ENCODE measurements around the gene SETBP1. TPM values are rescaled to one million over a fixed set of nuclear protein-coding genes. Genes with fewer than 3 reads are reported as not detected.

The SETBP1 gene
- total RNA-seq, 2 donors from 2014 or later: 59.5 to 76.9 TPM

DNA sequence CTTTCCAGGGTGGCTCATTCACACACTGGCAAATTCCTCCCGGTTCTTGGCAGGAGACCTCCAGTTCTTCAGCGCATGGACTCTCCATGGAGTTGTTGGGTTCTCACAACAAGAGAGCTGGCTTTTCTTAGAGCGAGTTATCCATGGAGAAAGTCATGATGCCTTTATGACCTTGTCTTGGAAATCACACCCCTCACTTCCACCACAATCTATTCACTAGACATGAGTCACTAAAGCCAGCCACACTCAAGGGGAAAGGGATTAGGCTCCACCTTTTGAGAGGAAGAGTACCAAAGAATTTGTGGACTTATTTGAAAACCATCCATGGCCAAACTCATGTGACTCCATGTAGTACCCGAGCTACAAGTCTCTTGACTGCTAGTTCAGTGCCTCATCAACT lies 160.5 kb downstream of the SETBP1 start:
- intact Hi-C loops (cut with DNase I): no loop called here
- no peak for DNase-seq (ENCODE audit: low spot score)

GRCh38 chr18:44841752-44842587 lies 161.3 kb downstream of the SETBP1 start:
- intact Hi-C loops (cut with DNase I): no loop called here
- DNase-seq (ENCODE audit: low spot score): no peak

DNA sequence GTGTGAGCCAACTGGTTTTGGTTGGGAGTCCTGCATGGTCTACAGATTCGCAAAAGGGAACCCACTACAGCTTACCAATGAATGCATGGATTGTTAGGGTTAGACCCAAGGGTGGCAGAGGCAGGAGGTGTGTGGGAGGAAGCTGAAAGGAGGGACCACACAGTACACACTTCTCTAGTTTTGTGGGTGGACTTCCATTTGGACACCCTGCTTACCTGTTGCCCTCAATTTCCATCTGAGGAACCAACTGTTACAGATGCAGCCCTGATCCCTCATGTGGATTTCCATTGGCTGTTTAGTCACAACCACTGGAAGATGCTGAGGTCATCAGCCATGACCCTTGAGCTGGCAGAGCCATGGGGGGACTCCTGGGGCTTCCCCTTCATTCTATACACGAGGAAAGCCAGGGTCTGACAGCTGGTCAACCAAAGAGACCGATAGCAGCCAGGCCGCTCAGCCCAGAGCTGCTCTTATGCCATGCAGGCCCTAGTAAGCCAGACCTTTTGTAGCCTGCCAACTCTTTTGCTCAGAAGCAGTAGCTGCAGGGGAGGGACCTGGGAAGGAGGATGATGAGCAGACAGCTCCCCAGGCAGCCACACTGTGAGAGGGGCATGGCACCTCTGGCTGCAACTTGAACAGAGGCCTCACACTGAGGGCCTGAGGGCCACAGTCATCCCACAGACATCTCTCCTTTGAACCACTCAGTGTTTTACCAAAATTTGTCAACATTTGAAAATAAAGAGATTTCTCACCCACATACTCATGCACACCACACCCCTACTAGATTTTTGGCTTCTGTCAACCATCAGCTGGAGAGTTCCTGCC lies 162.1 kb downstream of the SETBP1 start:
- DNase-seq (ENCODE audit: low spot score): no peak
- intact Hi-C loops (cut with DNase I): no loop called here

GRCh38 chr18:44844486-44844885 lies 163.8 kb downstream of the SETBP1 start:
- intact Hi-C loops (cut with DNase I): no loop called here
- no peak for DNase-seq (ENCODE audit: low spot score)

DNA sequence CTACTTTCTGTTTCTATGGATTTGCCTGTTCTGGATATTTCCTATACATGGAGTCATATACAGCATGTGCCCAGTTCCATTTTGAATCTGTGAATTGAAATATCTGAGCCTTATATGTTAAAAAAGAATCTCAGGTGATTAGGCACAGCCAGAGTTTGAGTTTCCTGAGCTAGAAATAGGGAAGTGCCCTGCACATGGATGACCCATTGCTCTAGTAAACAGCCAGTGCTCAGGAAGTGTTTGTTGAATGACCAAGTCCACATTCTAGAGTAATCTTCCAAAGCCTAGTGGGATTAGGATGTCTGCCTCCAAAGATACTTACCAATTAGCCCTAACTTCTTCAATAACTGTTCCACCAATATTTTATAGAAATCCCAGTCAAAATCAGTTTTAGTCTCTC lies 165.8 kb downstream of the SETBP1 start:
- intact Hi-C loops (cut with DNase I): no loop called here
- DNase-seq (ENCODE audit: low spot score): no peak

DNA sequence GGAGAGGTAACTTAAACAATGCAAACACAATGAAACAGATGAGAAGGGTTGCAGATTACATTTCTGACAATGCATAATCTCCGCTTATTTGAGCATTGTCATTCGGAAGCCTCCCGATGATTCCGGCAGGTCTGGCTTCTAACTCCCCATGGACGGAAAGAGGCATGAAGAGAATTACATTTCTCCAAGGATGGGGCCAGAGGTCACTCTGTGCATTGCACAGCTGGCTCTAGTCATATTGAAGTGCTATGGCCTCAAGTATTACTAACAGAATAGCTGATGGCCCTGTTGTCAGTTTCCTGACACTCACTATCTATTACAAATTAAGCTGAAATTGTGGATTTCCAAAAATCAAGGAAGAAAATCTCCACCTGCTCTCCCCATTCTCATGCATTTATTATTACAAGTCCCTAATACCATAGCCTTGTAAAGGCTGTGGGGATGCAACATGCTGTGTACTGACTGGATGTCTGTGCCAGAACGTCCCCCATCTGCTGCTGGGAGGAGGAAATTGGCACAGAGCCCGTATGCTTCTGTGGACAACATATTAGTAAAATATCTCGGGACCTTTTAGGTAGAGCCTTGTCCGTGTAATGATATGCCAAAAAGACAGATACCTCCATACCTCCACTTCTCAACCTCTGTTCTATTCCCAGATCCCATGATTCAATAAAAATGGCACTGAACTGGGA lies 168.1 kb downstream of the SETBP1 start:
- intact Hi-C loops (cut with DNase I): no loop called here
- DNase-seq (ENCODE audit: low spot score): no peak

- no peak for DNase-seq (ENCODE audit: low spot score)
- intact Hi-C loops (cut with DNase I): no loop called here
These were observed 168.7 kb downstream of the SETBP1 start for GRCh38 chr18:44849361-44849760.

DNA sequence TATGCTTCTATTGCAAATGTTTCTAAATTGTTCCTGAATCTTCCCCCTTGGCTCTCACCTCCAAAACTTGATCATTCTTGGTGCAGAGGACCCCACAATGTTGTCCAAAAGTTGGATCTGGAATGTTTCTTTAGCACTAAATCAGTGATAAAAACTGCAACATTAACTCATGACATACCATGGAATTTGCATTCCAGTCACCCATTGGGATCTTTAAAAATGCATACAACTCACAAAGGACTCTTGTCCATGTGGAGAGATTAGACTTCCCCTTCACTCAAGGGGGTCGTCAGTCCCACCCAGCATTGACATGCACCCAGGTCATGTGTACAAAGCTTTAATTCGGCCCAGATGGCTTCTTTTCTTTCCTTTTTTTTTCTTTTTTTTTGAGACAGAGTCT lies 169.3 kb downstream of the SETBP1 start:
- DNase-seq (ENCODE audit: low spot score): no peak
- intact Hi-C loops (cut with DNase I): no loop called here

DNA sequence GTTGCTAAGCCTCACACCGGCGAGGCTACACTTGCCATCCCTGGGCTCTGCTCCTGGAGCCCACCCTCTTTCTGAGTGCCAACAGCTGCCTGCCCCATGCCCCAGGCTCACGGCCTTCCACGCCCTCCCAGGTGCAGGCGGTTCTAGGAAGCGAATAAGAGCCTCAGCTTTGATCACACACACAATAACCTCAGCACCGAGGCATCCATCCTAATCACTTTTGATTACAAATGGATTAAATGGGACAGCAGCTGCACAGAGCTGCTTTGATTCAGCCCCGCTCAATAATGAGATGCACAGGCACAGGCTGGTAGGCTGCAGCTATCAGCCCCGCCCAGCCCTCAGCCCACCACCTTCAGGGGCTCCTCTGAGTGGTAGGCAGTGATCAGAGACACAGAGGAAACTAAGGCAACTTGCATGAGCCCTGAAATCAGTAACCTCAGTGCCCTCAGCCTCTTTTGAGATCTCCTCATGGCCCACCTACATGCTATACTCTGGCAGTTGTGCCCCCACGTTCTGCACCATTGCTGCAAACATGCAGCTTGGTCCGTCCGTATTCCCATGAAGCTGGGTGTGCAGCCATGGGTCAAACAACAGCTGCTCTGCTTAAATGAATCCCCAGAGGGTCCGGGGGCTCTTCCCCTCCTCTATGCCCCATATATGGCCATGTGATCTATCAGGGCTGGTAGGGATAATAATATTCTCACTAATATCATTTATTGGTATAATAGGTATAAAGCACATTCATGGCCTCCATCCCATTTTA lies 171.4 kb downstream of the SETBP1 start:
- no peak for DNase-seq (ENCODE audit: low spot score)
- intact Hi-C loops (cut with DNase I): no loop called here

GRCh38 chr18:44852818-44853217 lies 172.1 kb downstream of the SETBP1 start:
- intact Hi-C loops (cut with DNase I): no loop called here

GRCh38 chr18:44853430-44853829 lies 172.7 kb downstream of the SETBP1 start:
- DNase-seq (ENCODE audit: low spot score): no peak
- intact Hi-C loops (cut with DNase I): no loop called here

More at GRCh38 chr18:44852818-44853217, 172.1 kb downstream of the SETBP1 start:
- DNase-seq (ENCODE audit: low spot score): no peak

DNA sequence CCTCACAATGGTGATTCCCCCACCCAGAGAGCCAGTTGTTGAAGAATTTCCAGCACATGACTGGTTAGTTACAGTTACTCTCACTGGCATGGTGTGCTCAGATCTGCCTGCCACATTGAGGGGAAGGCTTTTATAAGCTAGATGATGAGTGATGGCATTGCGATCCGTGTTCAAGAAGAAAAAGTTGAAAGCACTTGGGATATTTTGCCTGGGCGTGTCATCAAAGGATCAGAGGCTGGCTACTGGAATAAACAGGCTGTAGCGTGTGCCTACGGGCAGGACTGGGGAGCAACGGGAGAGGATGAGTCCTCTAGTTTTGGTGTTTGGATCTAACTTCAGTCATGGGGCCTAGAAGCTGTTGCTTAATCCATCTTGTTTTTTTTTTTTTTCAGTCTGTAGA lies 175.0 kb downstream of the SETBP1 start:
- intact Hi-C loops (cut with DNase I): no loop called here
- no peak for DNase-seq (ENCODE audit: low spot score)

DNA sequence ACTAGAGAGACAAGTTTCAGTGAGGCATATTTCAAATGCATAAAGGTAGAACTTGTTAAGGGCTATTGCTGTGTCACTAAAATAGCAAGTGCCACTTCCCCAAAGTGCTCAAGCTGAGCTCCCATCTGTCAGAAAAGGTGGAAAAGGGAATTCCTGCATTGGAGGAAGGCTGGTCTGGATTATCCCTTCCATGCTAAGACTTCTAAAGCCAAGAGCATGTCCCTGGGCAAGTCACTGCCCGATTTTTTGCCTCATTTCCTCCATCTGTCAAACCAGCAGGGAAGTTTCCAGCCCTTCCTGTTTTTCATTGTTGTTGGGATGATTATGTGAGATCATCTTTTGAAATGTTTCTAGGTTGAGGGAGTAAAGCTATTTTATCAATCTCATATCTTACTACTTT lies 175.5 kb downstream of the SETBP1 start:
- DNase-seq (ENCODE audit: low spot score): no peak
- intact Hi-C loops (cut with DNase I): no loop called here

DNA sequence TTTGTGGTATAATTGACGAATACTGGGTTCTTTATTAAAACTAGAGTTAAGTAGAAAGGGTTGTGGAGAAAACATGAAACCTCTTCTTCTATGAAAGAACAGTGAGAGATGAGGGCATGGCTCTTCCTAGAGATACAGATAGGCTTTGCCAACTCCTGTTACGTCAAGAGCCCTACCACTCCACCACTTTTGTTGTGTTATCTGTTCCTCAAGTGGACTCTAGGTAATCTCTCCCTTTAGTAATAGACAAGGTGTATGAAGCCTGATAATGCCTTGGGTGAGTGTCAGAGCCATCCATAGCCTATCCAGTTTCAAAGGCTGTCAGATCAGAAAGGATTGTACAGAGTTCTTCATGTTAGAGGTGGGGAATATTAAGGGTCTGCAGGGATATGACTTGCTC lies 176.4 kb downstream of the SETBP1 start:
- intact Hi-C loops (cut with DNase I): no loop called here
- no peak for DNase-seq (ENCODE audit: low spot score)

- intact Hi-C loops (cut with DNase I): no loop called here
- no peak for DNase-seq (ENCODE audit: low spot score)
These were observed 177.2 kb downstream of the SETBP1 start for GRCh38 chr18:44857744-44858491.

- DNase-seq (ENCODE audit: low spot score): no peak
- intact Hi-C loops (cut with DNase I): no loop called here
These were observed 178.6 kb downstream of the SETBP1 start for GRCh38 chr18:44859263-44859662.

DNA sequence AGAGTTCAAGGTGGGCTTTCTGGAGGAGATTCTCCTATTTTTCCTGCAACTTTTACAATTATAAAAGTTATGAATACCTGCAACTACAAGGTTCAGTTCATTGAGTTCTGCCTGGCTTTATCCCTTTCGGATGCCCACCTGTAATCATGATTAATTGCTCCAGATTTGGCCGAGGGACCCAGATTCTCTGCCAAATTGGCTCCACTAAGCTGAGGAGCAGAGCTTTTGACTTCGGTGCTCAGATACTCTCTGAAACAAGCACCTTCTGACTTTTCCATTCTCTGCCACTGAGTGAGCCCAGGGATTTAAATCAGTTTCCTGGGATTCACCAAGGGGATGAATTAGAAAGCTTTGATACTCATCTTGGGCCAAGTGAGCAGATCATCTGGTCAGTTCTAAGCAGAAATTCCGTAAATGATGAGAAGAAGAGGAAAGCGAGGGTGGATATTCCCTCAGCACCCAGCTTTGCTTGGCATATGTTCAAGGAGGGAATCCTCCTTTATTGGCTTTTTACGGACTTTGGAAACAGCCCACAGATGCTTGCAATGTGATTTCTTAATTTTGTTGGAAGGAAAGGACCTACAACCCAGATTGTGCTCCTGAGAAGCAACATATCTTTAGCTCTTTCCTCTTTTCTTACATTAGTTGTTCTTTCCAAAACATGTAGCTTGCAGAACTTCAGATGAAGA lies 179.2 kb downstream of the SETBP1 start:
- no peak for DNase-seq (ENCODE audit: low spot score)
- intact Hi-C loops (cut with DNase I): no loop called here

DNA sequence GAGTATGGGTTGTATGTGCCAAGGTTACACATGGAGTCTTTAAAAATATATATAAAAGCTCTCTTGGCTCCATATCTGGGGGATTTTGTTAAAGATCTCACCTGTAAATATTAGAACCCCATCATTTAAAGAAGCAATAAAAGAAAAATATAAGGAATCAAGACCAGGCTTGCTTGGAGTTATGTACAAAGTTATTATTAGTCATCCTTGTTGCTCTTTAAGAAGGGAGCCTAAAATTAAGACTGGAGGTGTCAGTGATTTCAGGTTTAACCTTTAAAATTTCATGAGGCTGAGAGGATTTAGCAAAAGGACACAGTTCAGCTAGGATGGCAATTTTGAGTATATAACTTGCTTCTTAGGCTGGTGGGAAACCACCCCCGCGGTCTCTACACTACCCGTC lies 181.4 kb downstream of the SETBP1 start:
- DNase-seq (ENCODE audit: low spot score): no peak
- intact Hi-C loops (cut with DNase I): no loop called here

Measured in posterior vena cava (tissue), 2 donors.